Measurements from ENCODE around the gene SYNJ2. TPM values are rescaled to one million over a fixed set of nuclear protein-coding genes. Genes with fewer than 3 reads are reported as not detected.

SYNJ2 gene
- total RNA-seq, 4 donors from 2014 or later, result 6.6 to 15.6 (median 9.8) TPM

- WGBS, 2 donors, result 35 to 36% methylated on average over 12 to 13 of the region's 13 CpGs
- Histone ChIP-seq H3K27ac (peak overlapping the region in 3 of 4 donors; percentile 18 to 49 (median 43)), H3K4me1 (peaks cover 8 to 40% (median 8%) of the 10 kb centered on the region in 3 donors), H3K36me3 (no peaks in the 10 kb centered on the region), H3K9me3 (no peaks in the 10 kb centered on the region), H3K4me3 (peak overlapping the region in 1 of 4 donors; percentile 0), H3K27me3 (no peaks in the 10 kb centered on the region)
- intact Hi-C loops (cut with DNase I), result loop anchor here (10.0 kb wide), 1 partner anchor 55 kb away; no protein-coding TSS in a partner anchor
- no peak for TF ChIP-seq CTCF (IDR thresholded peaks at IDR 0.05)
- TF ChIP-seq POLR2A (IDR thresholded peaks at IDR 0.05), result no peak
- DNase-seq, result no peak
These were observed 27.6 kb downstream of the SYNJ2 start for GRCh38 chr6:158009114-158009891.

- 94 to 96% methylated on average over 3 to 6 of the region's 6 CpGs for WGBS, 2 donors
- no peak for DNase-seq
- TF ChIP-seq POLR2A (IDR thresholded peaks at IDR 0.05) (no peak), CTCF (IDR thresholded peaks at IDR 0.05) (no peak)
- Histone ChIP-seq H3K27ac (peak overlapping the region in 2 of 4 donors; percentile 43 to 49), H3K4me1 (peaks cover 4 to 35% (median 8%) of the 10 kb centered on the region in 3 donors), H3K36me3 (no peaks in the 10 kb centered on the region), H3K4me3 (no peak overlapping the region), H3K27me3 (no peaks in the 10 kb centered on the region), H3K9me3 (no peaks in the 10 kb centered on the region)
- intact Hi-C loops (cut with DNase I), result loop anchor here (10.0 kb wide), 1 partner anchor 55 kb away; no protein-coding TSS in a partner anchor
These were observed 28.4 kb downstream of the SYNJ2 start for GRCh38 chr6:158009935-158010585.

- H3K4me3 ChIP-seq, result no peak overlapping the region
- intact Hi-C loops (cut with DNase I), result no loop called here
- H3K36me3 ChIP-seq, result no peaks in the 10 kb centered on the region
- WGBS, 2 donors, result 94 to 96% methylated on average over 19 of the region's 19 CpGs
- H3K9me3 ChIP-seq, result no peaks in the 10 kb centered on the region
- DNase-seq, result no peak
- H3K27ac ChIP-seq, result no peak overlapping the region
- TF ChIP-seq CTCF (IDR thresholded peaks at IDR 0.05) (no peak), POLR2A (IDR thresholded peaks at IDR 0.05) (no peak)
- peaks cover 4 to 41% (median 8%) of the 10 kb centered on the region in 3 donors for H3K4me1 ChIP-seq
- H3K27me3 ChIP-seq, result no peaks in the 10 kb centered on the region
These were observed 29.2 kb downstream of the SYNJ2 start for GRCh38 chr6:158010591-158011477.

- H3K27ac ChIP-seq, result peak overlapping the region in 1 of 4 donors; percentile 50
- 57 to 76% methylated on average over 4 to 6 of the region's 6 CpGs for WGBS, 2 donors
- H3K4me3 ChIP-seq, result no peak overlapping the region
- TF ChIP-seq POLR2A (IDR thresholded peaks at IDR 0.05), result no peak
- TF ChIP-seq CTCF (IDR thresholded peaks at IDR 0.05), result no peak
- no peaks in the 10 kb centered on the region for H3K27me3 ChIP-seq
- DNase-seq, result no peak
- intact Hi-C loops (cut with DNase I), result no loop called here
- H3K36me3 ChIP-seq, result no peaks in the 10 kb centered on the region
- H3K4me1 ChIP-seq, result peaks cover 4 to 47% (median 8%) of the 10 kb centered on the region in 3 donors
- H3K9me3 ChIP-seq, result no peaks in the 10 kb centered on the region
These were observed 29.8 kb downstream of the SYNJ2 start for GRCh38 chr6:158011478-158011920.
